Measurements from ENCODE around the gene LTBP1.

LTBP1 gene

DNA sequence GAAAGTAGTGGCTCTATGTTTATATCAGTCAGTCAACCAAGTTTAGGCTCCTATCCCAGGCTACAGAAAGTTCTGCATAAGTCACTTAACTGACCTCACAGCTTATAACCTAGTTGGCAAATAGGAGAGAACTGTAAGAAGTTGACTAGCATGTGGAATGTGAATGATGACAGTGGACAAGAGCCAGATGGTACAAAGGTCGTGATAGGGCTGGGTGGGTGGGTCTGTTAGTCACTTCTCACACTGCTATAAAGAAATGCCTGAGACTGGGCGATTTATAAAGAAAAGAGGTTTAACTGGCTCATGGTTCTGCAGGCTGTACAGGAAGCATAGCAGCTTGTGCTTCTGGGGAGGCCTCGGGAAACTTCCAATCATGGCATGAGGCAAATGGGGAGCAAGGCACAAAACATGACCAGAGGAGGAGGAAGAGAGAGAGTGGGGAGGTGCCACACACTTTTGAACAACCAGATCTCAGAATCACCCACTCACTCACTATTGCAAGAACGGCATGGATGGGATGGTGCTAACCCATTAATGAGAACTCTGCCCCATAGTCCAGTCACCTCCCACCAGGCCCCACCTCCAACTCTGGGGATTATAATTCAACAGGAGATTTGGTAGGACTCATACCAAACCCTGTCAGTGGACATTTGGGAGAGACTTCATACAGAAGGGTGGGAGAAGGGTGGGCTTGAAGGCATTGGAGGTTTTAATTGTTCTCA, 68.8 kb downstream of the LTBP1 start:
- H3K4me3 ChIP-seq (ENCODE audit: low read depth, low read length) = no peak overlapping the region
- TF ChIP-seq, protein P1, sequence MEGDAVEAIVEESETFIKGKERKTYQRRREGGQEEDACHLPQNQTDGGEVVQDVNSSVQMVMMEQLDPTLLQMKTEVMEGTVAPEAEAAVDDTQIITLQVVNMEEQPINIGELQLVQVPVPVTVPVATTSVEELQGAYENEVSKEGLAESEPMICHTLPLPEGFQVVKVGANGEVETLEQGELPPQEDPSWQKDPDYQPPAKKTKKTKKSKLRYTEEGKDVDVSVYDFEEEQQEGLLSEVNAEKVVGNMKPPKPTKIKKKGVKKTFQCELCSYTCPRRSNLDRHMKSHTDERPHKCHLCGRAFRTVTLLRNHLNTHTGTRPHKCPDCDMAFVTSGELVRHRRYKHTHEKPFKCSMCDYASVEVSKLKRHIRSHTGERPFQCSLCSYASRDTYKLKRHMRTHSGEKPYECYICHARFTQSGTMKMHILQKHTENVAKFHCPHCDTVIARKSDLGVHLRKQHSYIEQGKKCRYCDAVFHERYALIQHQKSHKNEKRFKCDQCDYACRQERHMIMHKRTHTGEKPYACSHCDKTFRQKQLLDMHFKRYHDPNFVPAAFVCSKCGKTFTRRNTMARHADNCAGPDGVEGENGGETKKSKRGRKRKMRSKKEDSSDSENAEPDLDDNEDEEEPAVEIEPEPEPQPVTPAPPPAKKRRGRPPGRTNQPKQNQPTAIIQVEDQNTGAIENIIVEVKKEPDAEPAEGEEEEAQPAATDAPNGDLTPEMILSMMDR (IDR thresholded peaks at IDR 0.05; ENCODE audit: low read depth, low read length) = no peak
- in situ Hi-C loops (cut with HindIII; ENCODE audit: low sequenced_read_pairs) = no loop called here
- peak; percentile 62 for DNase-seq (ENCODE audit: low read depth, low spot score)

DNA sequence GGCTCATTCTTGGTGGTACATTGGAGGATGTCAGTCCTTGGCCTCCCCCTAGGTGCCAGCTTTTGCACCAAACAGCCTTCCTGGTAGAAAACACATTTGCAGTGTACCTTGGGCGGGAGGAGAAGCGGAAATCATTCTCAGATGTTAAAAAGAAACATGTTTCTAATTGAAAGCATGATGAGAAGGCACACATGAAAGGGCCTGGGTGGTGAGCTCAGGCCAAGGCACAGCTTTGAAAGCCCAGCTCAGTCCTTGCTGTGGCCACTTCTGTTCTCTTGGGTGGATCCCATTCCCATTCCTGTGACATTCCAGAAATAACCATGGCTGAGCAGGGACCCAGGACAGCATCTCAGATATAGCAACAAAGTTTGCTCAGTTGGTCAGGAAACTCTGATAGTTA, 71.5 kb downstream of the LTBP1 start:
- TF ChIP-seq, protein P1 (IDR thresholded peaks at IDR 0.05; ENCODE audit: low read depth, low read length) = no peak
- in situ Hi-C loops (cut with HindIII; ENCODE audit: low sequenced_read_pairs) = no loop called here
- DNase-seq (ENCODE audit: low read depth, low spot score) = no peak
- no peak overlapping the region for H3K4me3 ChIP-seq (ENCODE audit: low read depth, low read length)

DNA sequence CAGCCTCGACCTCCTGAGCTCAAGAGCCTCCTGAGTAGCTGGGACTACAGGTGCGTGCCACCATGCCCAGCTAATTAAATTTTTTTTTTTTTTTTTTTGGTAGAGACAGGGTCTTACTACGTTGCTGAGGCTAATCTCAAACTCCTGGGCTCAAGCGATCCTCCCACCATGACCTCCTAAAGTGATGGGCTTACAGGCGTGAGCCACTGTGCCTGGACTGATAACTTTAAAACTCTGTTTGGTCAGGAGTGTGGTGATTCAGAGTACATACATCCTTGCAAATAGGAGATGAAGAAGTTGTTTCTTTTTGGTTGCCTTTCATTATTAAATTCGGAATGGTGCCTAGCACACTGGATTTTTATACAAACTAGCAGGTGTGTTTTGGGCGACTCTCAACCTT, 73.0 kb downstream of the LTBP1 start:
- TF ChIP-seq, protein P1 (IDR thresholded peaks at IDR 0.05; ENCODE audit: low read depth, low read length) = no peak
- in situ Hi-C loops (cut with HindIII; ENCODE audit: low sequenced_read_pairs) = no loop called here
- H3K4me3 ChIP-seq (ENCODE audit: low read depth, low read length) = no peak overlapping the region
- no peak for DNase-seq (ENCODE audit: low read depth, low spot score)

DNA sequence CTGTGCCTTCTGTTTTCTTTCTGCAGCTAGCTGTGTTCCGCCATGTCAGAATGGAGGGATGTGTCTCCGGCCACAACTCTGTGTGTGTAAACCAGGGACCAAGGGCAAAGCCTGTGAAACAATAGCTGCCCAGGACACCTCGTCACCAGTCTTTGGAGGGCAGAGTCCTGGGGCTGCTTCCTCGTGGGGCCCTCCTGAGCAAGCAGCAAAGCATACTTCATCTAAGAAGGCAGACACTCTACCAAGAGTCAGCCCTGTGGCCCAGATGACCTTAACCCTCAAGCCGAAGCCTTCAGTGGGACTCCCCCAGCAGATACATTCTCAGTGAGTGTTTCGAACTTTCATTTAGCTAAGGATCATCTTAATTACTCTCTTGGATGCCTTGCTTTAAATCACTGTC, 74.1 kb downstream of the LTBP1 start:
- TF ChIP-seq, protein P1 (IDR thresholded peaks at IDR 0.05; ENCODE audit: low read depth, low read length) = no peak
- in situ Hi-C loops (cut with HindIII; ENCODE audit: low sequenced_read_pairs) = no loop called here
- no peak overlapping the region for H3K4me3 ChIP-seq (ENCODE audit: low read depth, low read length)
- no peak for DNase-seq (ENCODE audit: low read depth, low spot score)

DNA sequence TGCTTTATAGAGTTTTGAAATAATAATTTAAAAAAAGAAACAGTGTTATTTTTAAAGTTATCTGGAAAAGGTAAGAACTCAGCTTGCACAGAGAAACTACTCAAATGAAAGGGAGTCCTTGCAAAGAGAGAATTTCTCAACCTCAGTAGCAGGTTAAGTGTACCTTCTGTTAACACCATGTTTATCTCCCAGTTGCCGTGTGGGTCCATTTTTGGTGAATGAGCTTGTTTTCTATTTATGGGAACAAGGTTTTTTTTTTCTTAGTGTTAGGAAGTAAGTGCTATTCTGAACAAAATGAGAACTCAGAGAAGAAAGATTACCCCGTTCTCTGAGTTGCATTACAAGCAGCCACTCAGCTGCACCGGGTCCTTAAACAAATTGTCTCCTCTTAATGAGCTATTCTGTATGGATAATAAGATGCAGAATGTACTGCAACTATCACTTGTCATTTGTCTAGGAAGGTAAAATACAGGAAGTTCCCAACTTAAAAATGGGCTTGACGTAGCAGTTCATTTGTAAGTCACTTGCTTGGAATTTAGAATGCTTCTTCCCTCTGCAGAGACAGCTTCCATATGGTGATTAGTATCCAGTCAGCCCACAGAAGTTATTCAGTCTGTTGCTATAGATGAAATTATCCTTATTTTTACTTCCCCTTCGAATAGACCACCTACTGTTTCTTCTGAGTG, 74.9 kb downstream of the LTBP1 start:
- H3K4me3 ChIP-seq (ENCODE audit: low read depth, low read length) = no peak overlapping the region
- TF ChIP-seq, protein P1 (IDR thresholded peaks at IDR 0.05; ENCODE audit: low read depth, low read length) = no peak
- in situ Hi-C loops (cut with HindIII; ENCODE audit: low sequenced_read_pairs) = no loop called here
- DNase-seq (ENCODE audit: low read depth, low spot score) = peak; percentile 76

DNA sequence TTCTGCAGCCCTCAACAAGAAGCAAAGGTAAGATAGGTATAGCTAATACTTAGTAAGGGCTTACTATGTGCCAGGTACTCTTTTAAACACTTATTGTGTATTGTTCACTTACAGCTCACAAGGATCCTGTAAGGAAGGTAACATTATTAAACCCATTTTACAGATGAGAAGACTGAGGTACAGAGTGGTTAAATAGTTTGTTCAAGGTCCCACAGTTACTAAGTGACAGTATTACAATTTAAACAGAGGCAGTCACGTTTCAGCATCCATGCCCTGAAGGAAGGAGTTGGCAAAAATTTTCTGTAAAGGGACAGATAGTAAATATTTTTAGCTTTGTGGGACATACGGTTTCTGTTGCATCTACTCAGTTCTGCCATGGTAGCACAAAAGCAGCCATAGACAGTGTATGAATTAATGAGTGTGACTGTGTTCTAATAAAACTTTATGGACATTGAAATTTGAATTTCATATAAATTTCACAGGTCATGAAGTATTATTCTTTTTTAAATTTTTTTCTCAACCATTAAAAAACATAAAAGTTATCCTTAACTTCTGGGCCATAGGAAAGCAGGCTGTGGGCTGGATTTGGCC, 75.7 kb downstream of the LTBP1 start:
- TF ChIP-seq, protein P1 (IDR thresholded peaks at IDR 0.05; ENCODE audit: low read depth, low read length) = no peak
- no peak overlapping the region for H3K4me3 ChIP-seq (ENCODE audit: low read depth, low read length)
- no peak for DNase-seq (ENCODE audit: low read depth, low spot score)
- in situ Hi-C loops (cut with HindIII; ENCODE audit: low sequenced_read_pairs) = no loop called here

Data from astrocyte of the spinal cord (primary cell).